NCI-H1092 treated with DMSO at 0.1 percent for 48 hours (cell line): ENCODE results near the gene LMF1.
"Not testable (repeated sequence)": the region's sequence is repeated elsewhere in the genome, so short reads cannot be mapped to it uniquely, and the experiment has no call there.

ENCODE experiments used
- DNase-seq: peaks from one replicate; lab custom pipeline; 2025; lab: John Stamatoyannopoulos, UW

The LMF1 gene

DNA sequence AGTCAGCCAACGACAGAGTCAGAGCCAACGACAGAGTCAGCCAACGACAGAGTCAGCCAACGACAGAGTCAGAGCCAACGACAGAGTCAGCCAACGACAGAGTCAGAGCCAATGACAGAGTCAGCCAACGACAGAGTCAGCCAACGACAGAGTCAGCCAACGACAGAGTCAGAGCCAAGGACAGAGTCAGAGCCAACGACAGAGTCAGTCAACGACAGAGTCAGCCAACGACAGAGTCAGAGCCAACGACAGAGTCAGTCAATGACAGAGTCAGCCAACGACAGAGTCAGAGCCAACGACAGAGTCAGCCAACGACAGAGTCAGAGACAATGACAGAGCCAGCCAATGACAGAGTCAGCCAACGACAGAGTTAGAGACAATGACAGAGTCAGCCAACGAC lies 22.0 kb downstream of the LMF1 start:
- not testable (repeated sequence) for DNase-seq

DNA sequence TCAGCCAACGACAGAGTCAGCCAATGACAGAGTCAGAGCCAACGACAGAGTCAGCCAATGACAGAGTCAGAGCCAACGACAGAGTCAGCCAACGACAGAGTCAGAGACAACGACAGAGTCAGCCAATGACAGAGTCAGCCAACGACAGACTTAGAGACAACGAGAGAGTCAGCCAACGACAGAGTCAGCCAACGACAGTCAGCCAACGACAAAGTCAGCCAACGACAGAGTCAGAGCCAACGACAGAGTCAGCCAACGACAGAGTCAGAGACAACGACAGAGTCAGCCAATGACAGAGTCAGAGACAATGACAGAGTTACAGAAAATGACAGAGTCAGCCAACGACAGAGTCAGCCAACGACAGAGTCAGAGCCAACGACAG lies 22.9 kb downstream of the LMF1 start:
- DNase-seq = not testable (repeated sequence)

GRCh38 chr16:947255-947921 lies 23.4 kb downstream of the LMF1 start:
- DNase-seq = no peak

- no peak for DNase-seq
Measured at GRCh38 chr16:946048-946395, 24.8 kb downstream of the LMF1 start.

GRCh38 chr16:945271-946047 lies 25.3 kb downstream of the LMF1 start:
- DNase-seq = no peak

DNA sequence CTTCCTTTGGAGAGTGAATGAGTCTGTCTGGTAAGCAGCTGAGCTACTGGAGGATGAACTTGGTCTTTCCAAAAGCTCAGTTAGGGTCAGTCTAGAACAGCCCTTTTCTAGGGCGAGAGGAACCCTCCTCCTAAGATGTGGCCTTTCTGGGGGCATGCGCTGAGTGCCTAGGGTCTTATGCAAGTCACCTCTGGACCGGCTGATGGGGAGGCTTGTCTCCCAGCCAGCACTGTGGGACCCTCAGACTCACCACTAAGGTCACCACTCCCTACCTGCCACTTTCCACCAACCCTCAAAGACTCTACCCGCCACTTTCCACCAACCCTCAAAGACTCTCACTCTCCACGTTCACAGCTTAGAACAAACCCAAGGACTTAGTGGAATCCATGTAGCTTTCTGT lies 26.8 kb downstream of the LMF1 start:
- DNase-seq = no peak

GRCh38 chr16:942436-943060 lies 28.2 kb downstream of the LMF1 start:
- DNase-seq = no peak

DNA sequence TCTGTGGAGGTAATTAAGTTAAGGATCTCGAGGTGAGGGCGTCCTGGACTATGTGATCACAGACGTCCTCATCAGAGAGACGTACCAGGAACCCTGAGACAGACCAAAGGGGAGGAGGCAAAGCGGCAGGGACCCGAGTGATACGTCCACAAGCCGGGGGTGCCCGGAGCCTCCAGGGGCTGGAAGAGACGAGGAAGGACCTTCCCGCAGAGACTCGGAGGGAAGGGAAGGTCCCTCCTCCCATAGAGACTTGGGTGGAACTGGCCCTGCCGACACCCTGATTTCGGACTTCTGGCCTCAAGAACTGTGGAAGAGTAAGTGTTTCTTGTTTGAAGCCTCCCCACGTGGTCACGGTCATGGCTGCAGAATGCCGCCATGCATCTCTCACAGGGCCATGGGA lies 30.8 kb downstream of the LMF1 start:
- DNase-seq = no peak

DNA sequence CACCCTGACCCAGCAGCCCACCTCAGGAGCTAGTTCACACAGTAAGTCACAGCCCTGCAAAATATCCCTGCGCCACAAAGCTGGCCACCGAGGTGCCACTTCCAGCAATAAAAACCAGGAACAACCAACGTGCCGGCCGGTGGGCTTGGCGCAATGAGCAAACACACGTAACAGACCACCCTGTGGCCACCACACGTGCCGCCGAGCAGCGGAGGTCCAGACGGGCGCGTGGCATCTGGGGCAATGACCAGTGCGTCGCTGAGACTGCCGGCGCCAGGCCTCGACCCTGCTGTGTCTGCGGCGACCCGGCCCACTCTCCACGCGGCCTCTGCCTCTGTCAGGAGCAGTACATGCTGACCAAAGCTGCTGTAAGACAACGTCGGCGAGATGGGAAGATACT lies 31.5 kb downstream of the LMF1 start:
- DNase-seq = no peak

- no peak for DNase-seq
Measured at GRCh38 chr16:938752-939151, 32.0 kb downstream of the LMF1 start.

- DNase-seq = no peak
Measured at GRCh38 chr16:938136-938535, 32.6 kb downstream of the LMF1 start.

GRCh38 chr16:937723-938122 lies 33.1 kb downstream of the LMF1 start:
- DNase-seq = no peak

DNA sequence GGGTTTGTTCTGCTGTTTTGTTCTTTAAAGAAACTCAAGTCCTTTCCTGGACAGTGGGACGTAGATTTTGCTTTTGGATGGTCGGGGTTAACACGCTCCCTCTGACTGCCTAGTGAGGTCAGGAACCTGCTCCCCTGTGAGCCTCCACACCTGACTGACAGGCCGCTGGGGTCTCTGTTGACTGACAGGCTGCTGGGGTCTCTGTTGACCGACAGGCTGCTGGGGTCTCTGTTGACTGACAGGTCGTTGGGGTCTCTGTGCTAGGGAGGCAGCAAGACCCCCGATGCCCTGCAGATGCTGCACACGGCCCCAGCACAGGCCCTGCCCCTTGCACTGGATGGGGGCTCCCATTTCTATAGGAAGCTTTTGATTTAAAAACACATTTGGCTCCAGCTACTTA lies 33.5 kb downstream of the LMF1 start:
- no peak for DNase-seq

GRCh38 chr16:935684-936083 lies 35.1 kb downstream of the LMF1 start:
- DNase-seq = no peak

DNA sequence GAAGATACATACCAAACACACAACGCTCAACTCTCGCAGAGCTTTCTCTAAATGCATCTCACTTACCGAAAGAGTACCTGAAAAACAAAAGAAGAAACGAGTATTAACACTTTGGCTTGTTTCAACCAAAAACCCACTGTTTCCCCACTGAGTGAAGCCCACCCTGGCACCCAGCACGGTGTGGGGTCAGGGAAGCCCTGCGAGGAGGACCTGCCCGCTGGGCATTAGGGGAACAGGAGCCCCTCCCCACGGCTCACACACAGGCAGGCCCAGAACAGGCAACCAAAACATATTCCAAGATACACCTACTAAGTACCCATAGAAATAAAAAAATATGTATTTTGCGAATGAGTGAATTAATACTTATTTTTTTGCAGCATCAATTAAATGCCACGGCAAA lies 36.6 kb downstream of the LMF1 start:
- DNase-seq = no peak

GRCh38 chr16:933581-933980 lies 37.2 kb downstream of the LMF1 start:
- no peak for DNase-seq

GRCh38 chr16:932831-933330 lies 37.9 kb downstream of the LMF1 start:
- no peak for DNase-seq

DNA sequence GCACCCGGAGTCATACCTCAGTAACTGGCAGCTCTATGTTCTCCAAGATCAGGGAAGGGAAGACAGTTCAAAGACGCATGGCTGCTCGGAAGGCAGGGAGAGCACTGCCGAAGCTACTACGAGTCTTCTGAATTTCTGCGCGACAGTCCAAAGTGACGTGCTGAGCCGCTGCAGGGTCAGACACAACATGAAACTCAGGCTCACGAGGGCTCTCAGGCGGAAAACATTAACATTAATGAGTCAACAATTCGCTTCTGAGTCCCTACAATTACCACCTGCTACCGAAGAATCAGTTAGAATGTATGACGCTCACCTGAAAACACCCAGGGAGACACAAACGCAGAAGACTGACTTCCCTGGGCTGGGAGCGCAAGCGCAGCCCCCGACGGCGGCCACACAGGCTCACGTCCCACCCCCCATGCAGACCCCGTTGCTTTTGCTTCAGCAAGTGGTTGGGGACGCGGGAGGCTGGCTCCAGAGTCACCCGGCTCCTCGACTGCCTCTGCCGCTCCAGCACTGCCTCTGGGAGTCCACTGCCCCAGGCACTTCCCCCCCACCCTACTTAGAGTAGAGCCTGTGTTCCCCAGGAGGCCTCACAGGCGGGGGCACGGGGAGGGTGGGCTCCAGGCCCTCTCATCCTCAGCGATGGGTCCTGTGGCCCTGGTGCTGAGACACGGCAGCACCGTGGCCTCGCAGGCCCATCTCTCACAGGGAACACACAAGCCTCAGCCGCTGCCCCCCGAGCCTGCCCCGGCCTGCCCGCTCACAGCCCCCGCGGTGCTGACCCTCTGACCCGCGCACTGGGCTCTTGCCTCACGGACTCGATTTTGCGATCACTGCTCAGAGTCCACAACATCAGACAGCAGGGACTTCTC lies 38.9 kb downstream of the LMF1 start:
- DNase-seq = no peak

- no peak for DNase-seq
Measured at GRCh38 chr16:931171-931570, 39.6 kb downstream of the LMF1 start.

- no peak for DNase-seq
Measured at GRCh38 chr16:930511-930910, 40.3 kb downstream of the LMF1 start.

DNA sequence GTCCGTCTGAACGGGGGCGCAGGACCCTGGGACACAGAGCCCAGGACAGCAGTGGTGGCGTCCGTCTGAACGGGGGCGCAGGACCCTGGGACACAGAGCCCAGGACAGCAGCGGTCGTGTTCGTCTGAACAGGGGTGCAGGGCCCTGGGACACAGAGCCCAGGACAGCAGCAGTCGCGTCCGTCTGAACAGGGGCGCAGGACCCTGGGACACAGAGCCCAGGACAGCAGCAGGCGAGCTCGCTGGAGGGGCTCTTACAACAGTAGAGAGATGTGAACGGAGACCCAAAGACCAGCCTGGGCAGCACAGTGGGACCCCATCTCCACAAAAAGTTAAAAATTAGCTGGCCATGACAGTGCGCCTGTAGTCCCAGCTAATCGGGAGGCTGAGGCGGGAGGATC lies 40.7 kb downstream of the LMF1 start:
- no peak for DNase-seq
